K562 (cell line): ENCODE results near the gene MLX. TPM values are rescaled to one million over a fixed set of nuclear protein-coding genes. Genes with fewer than 3 reads are reported as not detected.
"Not testable (repeated sequence)": the region's sequence is repeated elsewhere in the genome, so short reads cannot be mapped to it uniquely, and the experiment has no call there.

Experiments used
- ARID1B ChIP-seq: fragments of 450-650 bp; IDR thresholded peaks from 2 replicates; pipeline ENCODE4 v1.6.1; 2016; ENCODE audit warnings: antibody characterized with exemption, mild to moderate bottlenecking, inconsistent platforms
- ATF1 ChIP-seq, 2 experiments: fragments of 450-650 bp in 1 of 2; IDR thresholded peaks; 2 replicates each; pipeline ENCODE4 v1.6.1; 2016; ENCODE audit warnings: missing compliant biosample characterization in 1 of 2, missing genetic modification characterization in 1 of 2
- CBFA2T3 ChIP-seq: fragments of 450-650 bp; IDR thresholded peaks from 2 replicates; pipeline ENCODE4 v1.6.1; 2017
- HDAC1 ChIP-seq, 2 experiments: fragments of 450-650 bp; IDR thresholded peaks; 2 replicates each; pipeline ENCODE4 v1.6.1; 2016 to 2017; ENCODE audit warnings: inconsistent platforms in 1 of 2, mild to moderate bottlenecking in 1 of 2, moderate library complexity in 1 of 2
- HDAC2 ChIP-seq: fragments of 450-650 bp; IDR thresholded peaks from 2 replicates; pipeline ENCODE4 v1.6.1; 2016; ENCODE audit warnings: mild to moderate bottlenecking
- MNT ChIP-seq, 2 experiments: fragments of 450-650 bp; conservative IDR thresholded peaks; 2 replicates each; pipeline ENCODE4 v1.6.1; 2017; ENCODE audit warnings: mild to moderate bottlenecking in 2 of 2, moderate library complexity in 2 of 2
- ZBTB11 ChIP-seq, 3 experiments: fragments of 200-800 bp in 1 of 3; fragments of 250-450 bp in 1 of 3; fragments of 450-650 bp in 1 of 3; sonication (Bioruptor Pico) in 1 of 3; sonication (Bioruptor generic) in 1 of 3; formaldehyde crosslinking in 1 of 3; IDR thresholded peaks; 2 replicates each; pipeline versions ENCODE4 v1.6.1 to v1.8.0; 2016 to 2022; ENCODE audit warnings: mild to moderate bottlenecking in 2 of 3, missing genetic modification characterization in 2 of 3, missing compliant biosample characterization in 1 of 3, moderate library complexity in 1 of 3
- polyA plus RNA-seq, 8 experiments: library from polyadenylated mRNA; depleted of rRNA in 4 of 8; stranded (reverse) in 5 of 8; unstranded in 3 of 8; fragments of >200 nt; fragmentation: Nextera tagmentation in 2 of 8; fragmentation: Illumina TruSeq in 1 of 8; extraction: Ambion mirVana in 2 of 8; extraction: Trizol in 1 of 8; gene quantifications; 2 replicates each; pipeline versions ENCODE4 v1.2.1 to v1.2.3, GENCODE V29; 2011 to 2014; ENCODE audit warnings: inconsistent platforms in 1 of 8, missing spikeins in 1 of 8
- total RNA-seq, 7 experiments: library from RNA; depleted of rRNA in 6 of 7; stranded (reverse); fragments of >200 nt in 6 of 7; fragmentation: Illumina TruSeq in 2 of 7; extraction: Trizol in 2 of 7; gene quantifications; 2 replicates each; pipeline versions ENCODE4 v1.2.1 to v1.2.3, GENCODE V29; 2011 to 2021; ENCODE audit warnings: low replicate concordance in 1 of 7

MLX gene
- total and polyA plus RNA-seq, 9 of the 15 experiments (the other 6 are each of a cell fraction or from before 2014, with no cell fraction given), result 42.9 to 100 (median 58.9) TPM

GRCh38 chr17:42609814-42610801, 43.2 kb downstream of the MLX start (continued):
- peak in 1 of 3 experiments; percentile 16; a peak in 1 of 6 replicates for TF ChIP-seq ZBTB11 (CRISPR knock-in tag; IDR thresholded peaks at IDR 0.05)
- peak; percentile 73 for TF ChIP-seq CBFA2T3
- TF ChIP-seq ATF1 (CRISPR knock-in tag; IDR thresholded peaks at IDR 0.05), result not testable (repeated sequence)
- 0 out of 2 replicates have a peak, but pooled peaks have one; percentile 9 for TF ChIP-seq ATF1 (tag; IDR thresholded peaks at IDR 0.05)
- TF ChIP-seq HDAC2, result 0 out of 2 replicates have a peak, but pooled peaks have one; percentile 26
- peak; percentile 59 for TF ChIP-seq ARID1B
- peak in 1 of 2 experiments; percentile 67; a peak in 1 of 4 replicates for TF ChIP-seq HDAC1 (IDR thresholded peaks at IDR 0.05)
- TF ChIP-seq MNT (conservative IDR thresholded peaks at IDR 0.05), result peak in 1 of 2 experiments; percentile 4; a peak in 1 of 4 replicates
